Fibroblast of villous mesenchyme (primary cell): ENCODE data around the gene PIH1D2. TPM values are rescaled to one million over a fixed set of nuclear protein-coding genes. Genes with fewer than 3 reads are reported as not detected.
"Not testable (repeated sequence)": the region's sequence is repeated elsewhere in the genome, so short reads cannot be mapped to it uniquely, and the experiment has no call there.

Source experiments
- DNase-seq: peaks from one replicate; pipeline ENCODE4 v3.0.0-alpha.2; 2010; ENCODE audit warnings: low read depth
- H3K4me3 ChIP-seq: 2 replicates; pipeline ENCODE4 v1.5.1; 2011; ENCODE audit warnings: low read depth, mild to moderate bottlenecking, low read length
- CTCF ChIP-seq: IDR thresholded peaks from 2 replicates; pipeline ENCODE4 v1.5.1; 2012; ENCODE audit warnings: low read depth, mild to moderate bottlenecking, low read length; ENCODE audit not compliant: insufficient read depth
- total RNA-seq: library from RNA; depleted of rRNA; stranded (reverse); fragments of >200 nt; gene quantifications from 2 replicates; pipeline ENCODE4 v1.2.3, GENCODE V29; 2012

Gene PIH1D2
- total RNA-seq, 1 donor, result 1.3 TPM

GRCh38 chr11:112057170-112057569, 16.6 kb downstream of the PIH1D2 start:
- no peak overlapping the region for H3K4me3 ChIP-seq
- no peak for DNase-seq
- no peak for TF ChIP-seq CTCF

- no peak for DNase-seq
- no peak overlapping the region for H3K4me3 ChIP-seq
- no peak for TF ChIP-seq CTCF
Measured at GRCh38 chr11:112051768-112052167, 22.0 kb downstream of the PIH1D2 start.

- no peak for DNase-seq
- no peak overlapping the region for H3K4me3 ChIP-seq
- TF ChIP-seq CTCF, result no peak
Measured at GRCh38 chr11:112050721-112051120, 23.1 kb downstream of the PIH1D2 start.

- H3K4me3 ChIP-seq, result no peak overlapping the region
- no peak for TF ChIP-seq CTCF
- DNase-seq, result no peak
Measured at GRCh38 chr11:112049777-112050176, 24.0 kb downstream of the PIH1D2 start.

- not testable (repeated sequence) for DNase-seq, H3K4me3 ChIP-seq
Measured at GRCh38 chr11:112048256-112048655, 25.6 kb downstream of the PIH1D2 start.

GRCh38 chr11:112046647-112047046, 27.2 kb downstream of the PIH1D2 start:
- not testable (repeated sequence) for H3K4me3 ChIP-seq, DNase-seq

GRCh38 chr11:112044961-112045360, 28.9 kb downstream of the PIH1D2 start:
- no peak overlapping the region for H3K4me3 ChIP-seq
- DNase-seq, result no peak
- no peak for TF ChIP-seq CTCF

- no peak for TF ChIP-seq CTCF
- no peak for DNase-seq
- no peak overlapping the region for H3K4me3 ChIP-seq
Measured at GRCh38 chr11:112042961-112043304, 30.9 kb downstream of the PIH1D2 start.
